IPS-18c (cell line): Measurements from ENCODE around the gene TMED10.

Experiments
- H3K4me3 ChIP-seq: 2 replicates; pipeline ENCODE4 v1.7.0; 2013; ENCODE audit warnings: low read depth, mild to moderate bottlenecking, low read length, moderate library complexity; ENCODE audit not compliant: insufficient read depth
- H3K9me3 ChIP-seq: one replicate; pipeline ENCODE4 v1.6.1; 2013; ENCODE audit warnings: mild to moderate bottlenecking, low read length, moderate library complexity; ENCODE audit not compliant: control insufficient read depth, insufficient read depth

Gene TMED10

GRCh38 chr14:75176142-75176820, at the start of gene TMED10:
Gene TMED10, minus strand, starts transcription at chr14:75176612. Its CDS starts 33 bp downstream, at chr14:75176579.
- no peaks in the 10 kb centered on the region for H3K9me3 ChIP-seq
- H3K4me3 ChIP-seq = peak within 1 kb of the TSS; percentile 74

- Histone ChIP-seq H3K9me3 (no peaks in the 10 kb centered on the region), H3K4me3 (no peak overlapping the region)
These were observed 48.1 kb upstream of the TMED10 start for GRCh38 chr14:75224561-75224960.

GRCh38 chr14:75223664-75224154, 47.3 kb upstream of the TMED10 start:
- Histone ChIP-seq H3K4me3 (no peak overlapping the region), H3K9me3 (no peaks in the 10 kb centered on the region)

- Histone ChIP-seq H3K9me3 (no peaks in the 10 kb centered on the region), H3K4me3 (no peak overlapping the region)
These were observed 45.8 kb upstream of the TMED10 start for GRCh38 chr14:75222208-75222701.

- Histone ChIP-seq H3K4me3 (no peak overlapping the region), H3K9me3 (no peaks in the 10 kb centered on the region)
These were observed 45.4 kb upstream of the TMED10 start for GRCh38 chr14:75221797-75222196.

- H3K9me3 ChIP-seq = no peaks in the 10 kb centered on the region
- H3K4me3 ChIP-seq = no peak overlapping the region
These were observed 43.7 kb upstream of the TMED10 start for GRCh38 chr14:75220156-75220555.

- Histone ChIP-seq H3K4me3 (no peak overlapping the region), H3K9me3 (no peaks in the 10 kb centered on the region)
These were observed 41.2 kb upstream of the TMED10 start for GRCh38 chr14:75217508-75218206.

GRCh38 chr14:75216427-75217006, 40.1 kb upstream of the TMED10 start:
- Histone ChIP-seq H3K4me3 (no peak overlapping the region), H3K9me3 (no peaks in the 10 kb centered on the region)

GRCh38 chr14:75215520-75215919, 39.1 kb upstream of the TMED10 start:
- Histone ChIP-seq H3K9me3 (no peaks in the 10 kb centered on the region), H3K4me3 (no peak overlapping the region)

- Histone ChIP-seq H3K9me3 (no peaks in the 10 kb centered on the region), H3K4me3 (no peak overlapping the region)
These were observed 38.1 kb upstream of the TMED10 start for GRCh38 chr14:75214558-75214957.

GRCh38 chr14:75213172-75213571, 36.8 kb upstream of the TMED10 start:
- Histone ChIP-seq H3K4me3 (no peak overlapping the region), H3K9me3 (no peaks in the 10 kb centered on the region)

GRCh38 chr14:75208843-75209242, 32.4 kb upstream of the TMED10 start:
- no peak overlapping the region for H3K4me3 ChIP-seq
- no peaks in the 10 kb centered on the region for H3K9me3 ChIP-seq

GRCh38 chr14:75206190-75206589, 29.8 kb upstream of the TMED10 start:
- Histone ChIP-seq H3K4me3 (no peak overlapping the region), H3K9me3 (no peaks in the 10 kb centered on the region)

GRCh38 chr14:75205591-75205990, 29.2 kb upstream of the TMED10 start:
- no peak overlapping the region for H3K4me3 ChIP-seq
- no peaks in the 10 kb centered on the region for H3K9me3 ChIP-seq

GRCh38 chr14:75204116-75204515, 27.7 kb upstream of the TMED10 start:
- Histone ChIP-seq H3K9me3 (no peaks in the 10 kb centered on the region), H3K4me3 (no peak overlapping the region)

- Histone ChIP-seq H3K9me3 (no peaks in the 10 kb centered on the region), H3K4me3 (no peak overlapping the region)
These were observed 26.2 kb upstream of the TMED10 start for GRCh38 chr14:75202657-75203056.

GRCh38 chr14:75201087-75201486, 24.7 kb upstream of the TMED10 start:
- no peak overlapping the region for H3K4me3 ChIP-seq
- no peaks in the 10 kb centered on the region for H3K9me3 ChIP-seq

GRCh38 chr14:75200451-75200850, 24.0 kb upstream of the TMED10 start:
- H3K9me3 ChIP-seq = no peaks in the 10 kb centered on the region

More at GRCh38 chr14:75200451-75200850, 24.0 kb upstream of the TMED10 start:
- no peak overlapping the region for H3K4me3 ChIP-seq
